ENCODE results near the gene MAST2.
"Not testable (repeated sequence)": the region's sequence is repeated elsewhere in the genome, so short reads cannot be mapped to it uniquely, and the experiment has no call there.

Gene MAST2

DNA sequence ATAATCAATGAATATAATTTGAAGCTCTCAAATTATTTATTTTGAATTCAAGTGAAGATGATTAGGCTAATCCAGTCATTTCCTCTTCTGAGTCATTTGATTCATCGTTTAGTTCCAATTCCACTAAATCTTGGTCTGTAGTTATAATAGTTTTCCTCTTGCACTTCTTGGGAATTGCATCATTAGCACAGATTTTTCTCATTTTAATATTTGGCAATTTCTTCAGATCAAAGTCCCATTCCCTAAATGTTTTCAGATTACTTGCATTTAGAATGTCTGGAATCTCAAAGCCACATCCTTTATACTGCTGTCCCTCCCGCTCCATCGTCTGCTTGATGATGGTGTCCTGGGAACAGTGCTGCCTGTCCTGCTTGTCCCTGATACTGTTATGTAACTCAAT, 43.5 kb downstream of the MAST2 start:
- Mint-ChIP-seq H3K36me3 (ENCODE audit: insufficient read depth) (no peaks in the 10 kb centered on the region), H3K4me1 (peaks cover 6% of the 10 kb centered on the region), H3K27ac (ENCODE audit: low read depth) (no peak overlapping the region), H3K27me3 (no peaks in the 10 kb centered on the region), H3K9me3 (peaks cover 5% of the 10 kb centered on the region), H3K4me3 (no peak overlapping the region)
- no peak for ATAC-seq (replicated peaks; ENCODE audit: extremely low read depth, poor library complexity, severe bottlenecking)
- no peak for DNase-seq (ENCODE audit: low spot score in 2 of 2)

DNA sequence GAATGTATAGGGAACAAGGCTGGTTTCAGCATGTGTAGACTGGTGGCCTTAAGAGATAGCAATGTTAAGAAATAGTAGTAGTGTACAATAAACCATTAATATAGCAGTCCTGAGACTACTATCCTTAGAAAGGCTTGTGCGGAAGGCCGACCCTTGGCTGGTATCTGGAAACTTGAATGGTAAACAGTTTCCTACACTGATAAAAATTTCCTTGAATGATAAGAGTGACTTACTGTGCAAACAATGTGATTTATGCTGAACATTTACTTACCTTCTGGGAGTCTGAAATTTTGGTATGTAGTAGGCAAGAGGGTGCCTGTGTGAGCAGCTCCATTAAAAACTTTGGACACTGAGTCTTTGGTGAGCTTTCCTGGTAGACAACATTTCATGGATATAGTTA, 44.7 kb downstream of the MAST2 start:
- no peak for ATAC-seq (replicated peaks; ENCODE audit: extremely low read depth, poor library complexity, severe bottlenecking)
- no peak overlapping the region for H3K27ac Mint-ChIP-seq (ENCODE audit: low read depth)

DNA sequence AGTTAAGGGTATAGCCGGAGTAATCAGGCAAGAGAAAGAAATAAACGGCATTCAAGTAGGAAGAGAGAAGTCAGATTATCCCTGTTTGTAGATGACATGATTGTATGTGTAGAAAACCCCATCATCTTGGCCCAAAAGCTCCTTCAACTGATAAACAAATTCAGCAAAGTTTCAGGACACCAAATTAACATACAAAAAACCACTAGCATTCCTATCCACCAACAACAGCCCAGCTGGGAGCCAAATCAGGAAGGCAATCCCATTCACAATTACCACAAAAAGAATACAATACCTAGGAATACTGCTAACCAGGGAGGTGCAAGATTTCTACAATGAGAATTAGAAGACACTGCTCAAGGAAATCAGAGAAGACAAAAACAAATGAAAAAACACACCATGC, 45.3 kb downstream of the MAST2 start:
- no peaks in the 10 kb centered on the region for H3K36me3 Mint-ChIP-seq (ENCODE audit: insufficient read depth)
- no peak for ATAC-seq (replicated peaks; ENCODE audit: extremely low read depth, poor library complexity, severe bottlenecking)
- H3K4me3 Mint-ChIP-seq: no peak overlapping the region
- DNase-seq (ENCODE audit: low spot score in 2 of 2): no peak
- H3K27me3 Mint-ChIP-seq: no peaks in the 10 kb centered on the region
- H3K9me3 Mint-ChIP-seq: peaks cover 5% of the 10 kb centered on the region
- no peaks in the 10 kb centered on the region for H3K4me1 Mint-ChIP-seq
- no peak overlapping the region for H3K27ac Mint-ChIP-seq (ENCODE audit: low read depth)

More for the DNA sequence above, 44.7 kb downstream of the MAST2 start:
- no peaks in the 10 kb centered on the region for H3K36me3 Mint-ChIP-seq (ENCODE audit: insufficient read depth)
- H3K4me1 Mint-ChIP-seq: peaks cover 2% of the 10 kb centered on the region
- H3K27me3 Mint-ChIP-seq: no peaks in the 10 kb centered on the region
- DNase-seq (ENCODE audit: low spot score in 2 of 2): no peak
- no peak overlapping the region for H3K4me3 Mint-ChIP-seq
- peaks cover 5% of the 10 kb centered on the region for H3K9me3 Mint-ChIP-seq

DNA sequence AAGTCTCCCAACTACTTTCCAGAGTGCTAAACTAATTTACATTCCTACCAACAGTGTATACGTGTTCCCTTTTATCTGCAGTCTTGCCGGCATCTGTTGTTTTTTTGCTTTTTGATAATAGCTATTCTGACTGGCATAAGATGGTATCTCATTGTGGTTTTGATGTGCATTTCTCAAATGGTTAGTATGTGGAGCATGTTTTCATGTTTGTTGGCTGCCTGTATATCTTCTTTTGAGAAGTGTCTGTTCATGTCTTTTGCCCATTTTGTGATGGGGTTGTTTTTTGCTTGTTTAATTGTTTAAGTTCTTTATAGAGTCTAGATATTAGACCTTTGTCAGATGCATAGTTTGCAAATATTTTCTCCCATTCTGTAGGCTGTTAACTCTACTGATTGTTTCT, 46.6 kb downstream of the MAST2 start:
- no peaks in the 10 kb centered on the region for H3K27me3 Mint-ChIP-seq
- H3K4me3 Mint-ChIP-seq: no peak overlapping the region
- H3K9me3 Mint-ChIP-seq: peaks cover 5% of the 10 kb centered on the region
- no peak overlapping the region for H3K27ac Mint-ChIP-seq (ENCODE audit: low read depth)
- H3K36me3 Mint-ChIP-seq (ENCODE audit: insufficient read depth): peaks cover 1% of the 10 kb centered on the region
- DNase-seq (ENCODE audit: low spot score in 2 of 2): no peak
- ATAC-seq (replicated peaks; ENCODE audit: extremely low read depth, poor library complexity, severe bottlenecking): no peak
- H3K4me1 Mint-ChIP-seq: no peaks in the 10 kb centered on the region

DNA sequence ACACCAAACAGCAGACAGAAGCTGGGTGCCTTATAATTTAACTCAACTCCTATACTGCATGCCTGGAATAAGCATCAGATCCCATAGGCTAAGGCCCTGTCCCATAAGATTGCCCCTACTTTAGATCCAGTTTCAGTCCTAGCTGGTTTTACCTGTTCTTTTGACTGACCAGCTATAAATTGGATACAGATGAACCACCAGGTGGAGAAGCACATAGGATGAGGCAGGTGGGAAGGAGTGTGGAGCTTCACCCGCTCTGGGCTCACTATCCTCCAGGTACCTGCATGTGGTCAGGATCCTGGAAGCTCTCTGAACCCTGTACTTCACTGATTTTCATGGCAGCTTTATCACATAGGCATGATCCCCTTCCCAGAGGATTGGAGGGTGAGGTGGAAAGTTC, 51.3 kb downstream of the MAST2 start:
- ATAC-seq (replicated peaks; ENCODE audit: extremely low read depth, poor library complexity, severe bottlenecking): no peak
- Mint-ChIP-seq H3K4me1 (no peaks in the 10 kb centered on the region), H3K9me3 (peaks cover 5% of the 10 kb centered on the region), H3K27ac (ENCODE audit: low read depth) (no peak overlapping the region), H3K36me3 (ENCODE audit: insufficient read depth) (peaks cover 1% of the 10 kb centered on the region), H3K27me3 (no peaks in the 10 kb centered on the region), H3K4me3 (no peak overlapping the region)
- no peak for DNase-seq (ENCODE audit: low spot score in 2 of 2)

DNA sequence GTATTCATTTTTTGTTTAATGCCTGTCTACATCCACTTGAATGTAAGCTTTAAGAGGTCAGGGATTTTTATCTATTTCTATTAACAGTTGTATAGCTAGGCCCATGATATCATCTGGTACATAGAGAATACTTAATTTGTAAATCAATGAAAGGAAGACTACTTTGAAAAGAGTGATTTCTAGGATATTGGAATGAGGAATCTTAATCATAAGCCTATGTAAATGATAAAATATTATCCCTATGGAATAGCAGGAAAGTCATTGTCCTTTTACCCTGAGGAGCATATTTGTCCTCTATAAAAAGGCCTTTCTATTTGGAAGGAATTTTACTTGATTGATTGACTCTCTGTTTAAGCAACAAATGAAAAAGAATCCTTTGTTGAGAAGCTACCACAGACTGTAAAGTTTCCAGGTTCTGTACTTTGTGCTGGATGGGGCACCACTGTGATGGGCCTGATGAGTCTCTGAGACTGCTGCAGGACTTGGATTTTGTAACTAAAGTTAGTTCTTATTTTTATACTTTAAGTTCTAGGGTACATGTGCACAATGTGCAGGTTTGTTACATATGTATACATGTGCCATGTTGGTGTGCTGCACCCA, 53.8 kb downstream of the MAST2 start:
- peaks cover 3% of the 10 kb centered on the region for H3K36me3 Mint-ChIP-seq (ENCODE audit: insufficient read depth)
- ATAC-seq (replicated peaks; ENCODE audit: extremely low read depth, poor library complexity, severe bottlenecking) (no peak), DNase-seq (ENCODE audit: low spot score in 2 of 2) (no peak)
- H3K4me1 Mint-ChIP-seq: peaks cover 7% of the 10 kb centered on the region
- H3K27ac Mint-ChIP-seq (ENCODE audit: low read depth): no peak overlapping the region
- no peaks in the 10 kb centered on the region for H3K27me3 Mint-ChIP-seq
- no peak overlapping the region for H3K4me3 Mint-ChIP-seq
- no peaks in the 10 kb centered on the region for H3K9me3 Mint-ChIP-seq

DNA sequence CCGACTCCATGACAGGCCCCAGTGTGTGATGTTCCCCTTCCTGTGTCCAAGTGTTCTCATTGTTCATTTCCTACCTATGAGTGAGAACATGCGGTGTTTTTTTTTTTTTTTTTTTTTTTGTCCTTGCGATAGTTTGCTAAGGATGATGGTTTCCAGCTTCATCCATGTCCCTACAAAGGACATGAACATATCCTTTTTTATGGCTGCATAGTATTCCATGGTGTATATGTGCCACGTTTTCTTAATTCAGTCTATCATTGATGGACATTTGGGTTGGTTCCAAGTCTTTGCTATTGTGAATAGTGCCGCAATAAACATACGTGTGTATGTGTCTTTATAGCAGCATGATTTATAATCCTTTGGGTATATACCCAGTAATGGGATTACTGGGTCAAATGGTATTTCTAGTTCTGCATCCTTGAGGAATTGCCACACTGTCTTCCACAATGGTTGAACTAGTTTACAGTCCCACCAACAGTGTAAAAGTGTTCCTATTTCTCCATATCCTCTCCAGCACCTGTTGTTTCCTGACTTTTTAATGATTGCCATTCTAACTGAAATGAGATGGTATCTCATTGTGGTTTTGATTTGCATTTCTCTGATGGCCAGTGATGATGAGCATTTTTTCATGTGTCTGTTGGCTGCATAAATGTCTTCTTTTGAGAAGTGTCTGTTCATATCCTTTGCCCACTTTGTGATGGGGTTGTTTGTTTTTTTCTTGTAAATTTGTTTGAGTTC, 54.5 kb downstream of the MAST2 start:
- H3K27me3 Mint-ChIP-seq; ATAC-seq (replicated peaks; ENCODE audit: extremely low read depth, poor library complexity, severe bottlenecking); H3K4me3 Mint-ChIP-seq; H3K9me3 Mint-ChIP-seq; H3K27ac Mint-ChIP-seq (ENCODE audit: low read depth); H3K36me3 Mint-ChIP-seq (ENCODE audit: insufficient read depth); H3K4me1 Mint-ChIP-seq; DNase-seq (ENCODE audit: low spot score in 2 of 2): not testable (repeated sequence)

DNA sequence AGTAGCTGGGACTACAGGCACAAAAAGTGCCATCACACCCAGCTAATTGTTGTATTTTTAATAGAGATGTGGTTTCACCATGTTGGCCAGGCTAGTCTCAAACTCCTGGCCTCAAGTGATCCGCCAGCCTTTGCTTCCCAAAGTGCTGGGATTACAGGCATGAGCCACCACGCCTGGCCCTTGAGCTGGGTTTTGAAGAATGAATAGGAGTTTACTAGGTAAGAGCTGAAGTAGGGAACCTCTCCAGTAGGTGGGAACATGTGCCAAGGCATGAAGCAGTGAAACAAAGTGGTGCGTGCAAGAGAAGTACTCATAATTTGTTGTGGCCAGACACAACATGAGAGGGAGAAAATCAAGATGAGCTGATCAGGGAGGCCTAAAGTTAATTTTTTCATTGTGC, 55.8 kb downstream of the MAST2 start:
- Mint-ChIP-seq H3K4me3 (no peak overlapping the region), H3K9me3 (no peaks in the 10 kb centered on the region), H3K36me3 (ENCODE audit: insufficient read depth) (peaks cover 2% of the 10 kb centered on the region), H3K27me3 (no peaks in the 10 kb centered on the region), H3K4me1 (peaks cover 7% of the 10 kb centered on the region), H3K27ac (ENCODE audit: low read depth) (no peak overlapping the region)
- ATAC-seq (replicated peaks; ENCODE audit: extremely low read depth, poor library complexity, severe bottlenecking): no peak
- no peak for DNase-seq (ENCODE audit: low spot score in 2 of 2)

DNA sequence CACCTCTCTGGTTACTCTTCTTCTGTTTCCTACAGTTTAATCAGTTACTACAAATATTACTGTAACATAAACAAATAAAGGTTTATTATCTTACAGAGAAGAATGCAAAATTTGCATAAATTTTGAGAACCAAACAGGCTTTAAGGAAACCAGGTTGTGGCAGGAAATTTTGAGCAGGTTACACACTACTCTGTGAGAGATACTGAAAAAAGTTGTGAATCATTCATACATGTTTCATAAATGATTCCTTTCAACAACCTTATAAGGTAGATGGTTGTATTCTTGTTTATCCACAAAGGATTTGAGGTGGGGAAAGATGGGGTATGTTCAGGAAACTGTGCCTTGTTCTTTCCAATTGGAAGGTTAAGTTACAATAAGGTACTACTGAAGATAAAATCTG, 58.6 kb downstream of the MAST2 start:
- peaks cover 1% of the 10 kb centered on the region for H3K36me3 Mint-ChIP-seq (ENCODE audit: insufficient read depth)
- no peaks in the 10 kb centered on the region for H3K27me3 Mint-ChIP-seq
- no peaks in the 10 kb centered on the region for H3K9me3 Mint-ChIP-seq
- H3K27ac Mint-ChIP-seq (ENCODE audit: low read depth): no peak overlapping the region
- ATAC-seq (replicated peaks; ENCODE audit: extremely low read depth, poor library complexity, severe bottlenecking) (no peak), DNase-seq (ENCODE audit: low spot score in 2 of 2) (no peak)
- peaks cover 7% of the 10 kb centered on the region for H3K4me1 Mint-ChIP-seq
- no peak overlapping the region for H3K4me3 Mint-ChIP-seq

DNA sequence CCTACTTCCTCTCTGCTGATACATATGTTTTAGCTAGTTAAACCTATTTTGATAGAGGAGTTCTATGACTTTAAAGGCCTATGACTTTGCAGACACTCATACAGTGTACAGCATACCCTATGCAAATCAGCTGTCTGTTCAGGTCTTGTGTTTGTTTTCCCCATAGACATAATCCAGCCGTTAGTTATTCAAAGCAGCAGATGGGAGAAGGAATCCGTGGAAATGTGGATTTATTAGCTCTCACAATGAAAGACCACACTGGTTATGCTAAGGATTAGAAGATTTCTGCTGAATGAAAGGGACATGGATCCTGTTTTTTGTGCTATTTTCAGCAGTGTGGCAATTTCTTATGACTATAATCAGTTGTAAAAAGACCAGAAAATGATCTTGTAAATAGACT, 59.8 kb downstream of the MAST2 start:
- H3K36me3 Mint-ChIP-seq (ENCODE audit: insufficient read depth): peaks cover 1% of the 10 kb centered on the region
- no peak overlapping the region for H3K4me3 Mint-ChIP-seq
- no peaks in the 10 kb centered on the region for H3K9me3 Mint-ChIP-seq
- ATAC-seq (replicated peaks; ENCODE audit: extremely low read depth, poor library complexity, severe bottlenecking) (no peak), DNase-seq (ENCODE audit: low spot score in 2 of 2) (no peak)
- H3K27me3 Mint-ChIP-seq: no peaks in the 10 kb centered on the region
- no peak overlapping the region for H3K27ac Mint-ChIP-seq (ENCODE audit: low read depth)
- peaks cover 7% of the 10 kb centered on the region for H3K4me1 Mint-ChIP-seq

DNA sequence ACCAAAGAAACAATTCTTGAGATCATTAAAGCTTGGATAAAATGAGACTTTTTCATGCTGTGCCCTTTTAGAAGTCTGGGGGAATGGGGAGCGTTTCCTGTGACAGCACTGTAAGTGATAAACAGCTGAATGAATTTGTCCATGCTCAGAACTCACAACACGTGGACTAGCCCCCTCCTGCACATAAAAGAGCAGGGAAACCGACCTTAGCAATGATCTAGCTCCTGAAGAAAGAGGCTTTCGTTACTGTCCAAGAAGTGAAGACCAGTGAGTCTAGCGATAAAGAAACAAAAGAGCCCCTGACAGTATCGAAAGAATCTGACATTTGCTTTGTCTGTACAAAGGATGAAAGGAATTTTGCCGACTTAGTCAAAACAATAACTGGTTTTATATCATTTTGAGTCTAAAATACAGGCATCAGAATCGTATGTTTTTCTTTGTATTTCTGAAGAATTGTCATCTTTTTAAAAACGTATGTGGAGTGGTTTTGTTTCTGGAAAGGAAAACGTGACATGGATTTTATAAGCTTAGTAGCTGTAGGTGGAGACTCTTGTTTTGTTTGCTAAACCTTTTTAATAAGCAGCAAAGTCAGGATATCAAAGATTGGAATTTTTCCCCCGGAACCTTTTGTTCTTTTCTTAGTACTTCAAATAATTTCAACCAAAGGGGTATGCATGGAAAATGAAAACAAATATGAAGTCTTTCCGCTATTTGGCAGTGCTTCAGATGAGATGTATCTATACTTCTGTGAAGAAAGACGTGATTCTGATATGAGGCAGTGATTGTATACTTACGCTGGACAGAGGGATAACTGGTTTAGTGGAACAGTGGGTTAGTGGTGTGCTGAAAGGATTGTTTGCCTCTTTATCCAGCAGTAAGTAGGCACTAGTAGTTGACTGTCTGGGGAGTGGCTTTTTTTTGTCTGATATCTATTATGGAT, 61.0 kb downstream of the MAST2 start:
- no peak overlapping the region for H3K4me3 Mint-ChIP-seq
- no peak for DNase-seq (ENCODE audit: low spot score in 2 of 2)
- no peak overlapping the region for H3K27ac Mint-ChIP-seq (ENCODE audit: low read depth)
- H3K4me1 Mint-ChIP-seq: peaks cover 7% of the 10 kb centered on the region
- no peaks in the 10 kb centered on the region for H3K27me3 Mint-ChIP-seq
- H3K36me3 Mint-ChIP-seq (ENCODE audit: insufficient read depth): peaks cover 3% of the 10 kb centered on the region
- no peak for ATAC-seq (replicated peaks; ENCODE audit: extremely low read depth, poor library complexity, severe bottlenecking)
- no peaks in the 10 kb centered on the region for H3K9me3 Mint-ChIP-seq

DNA sequence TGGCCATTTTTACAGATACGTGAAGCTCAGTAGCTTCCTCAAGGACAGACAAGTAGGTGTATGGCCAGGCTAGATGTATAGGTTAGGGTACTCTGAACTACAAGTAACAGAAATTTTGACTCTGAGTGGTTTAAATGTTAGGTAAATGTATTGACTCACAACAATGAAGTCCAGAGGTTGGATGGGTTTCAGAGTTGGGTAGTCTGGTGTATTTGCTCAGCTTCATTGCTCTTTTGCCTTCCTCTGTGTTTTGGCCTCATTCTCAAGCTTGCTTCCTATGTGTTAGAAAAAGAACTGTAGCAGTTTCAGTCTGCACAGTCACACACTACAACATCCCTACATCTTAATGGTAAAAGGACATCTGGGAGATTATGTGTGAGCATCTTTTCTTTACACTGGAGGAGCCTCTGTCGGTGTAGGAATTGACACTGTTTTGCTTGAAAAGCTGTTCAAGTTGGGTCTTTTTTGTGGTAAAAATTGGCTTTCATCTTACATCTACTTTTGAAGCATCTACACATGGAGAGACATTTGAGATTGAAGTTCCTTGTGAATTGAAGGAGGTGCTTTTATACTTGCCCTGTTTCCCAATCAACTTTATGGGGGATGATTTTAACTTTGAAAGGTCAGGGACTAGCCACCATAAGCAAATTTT, 64.4 kb downstream of the MAST2 start:
- Mint-ChIP-seq H3K27ac (ENCODE audit: low read depth) (no peak overlapping the region), H3K4me3 (no peak overlapping the region), H3K4me1 (no peaks in the 10 kb centered on the region), H3K27me3 (no peaks in the 10 kb centered on the region), H3K9me3 (no peaks in the 10 kb centered on the region), H3K36me3 (ENCODE audit: insufficient read depth) (peaks cover 3% of the 10 kb centered on the region)
- no peak for ATAC-seq (replicated peaks; ENCODE audit: extremely low read depth, poor library complexity, severe bottlenecking)
- no peak for DNase-seq (ENCODE audit: low spot score in 2 of 2)

All from central memory CD8-positive, alpha-beta T cell (primary cell).